Activated CD4-positive, alpha-beta T cell treated with anti-CD3 and anti-CD28 coated beads, Interleukin-2, amount 10 ng/mL, durations not matched to agents 24 days and 14 days (primary cell): Measurements from ENCODE around the gene DDIT4. TPM values are rescaled to one million over a fixed set of nuclear protein-coding genes. Genes with fewer than 3 reads are reported as not detected.

Experiments used
- total RNA-seq: library from RNA; stranded (reverse); gene quantifications from 2 replicates; pipeline ENCODE4 v1.2.3, GENCODE V29; 2022

Gene DDIT4
- total RNA-seq, 1 donor from 2014 or later, result 271 TPM

Other genes starting within 250 kb of the DDIT4 start
- gene SPOCK2, start 185.4 kb upstream of the DDIT4 start, total RNA-seq, result 104 and 106 TPM in 2 replicates
- 73.2 and 74.3 TPM in 2 replicates for gene ANAPC16, start 57.9 kb upstream of the DDIT4 start, total RNA-seq
- gene ASCC1, start 57.6 kb upstream of the DDIT4 start, total RNA-seq, result 33.6 and 34.1 TPM in 2 replicates
- gene DNAJB12, start 81.0 kb downstream of the DDIT4 start, total RNA-seq, result 32.5 and 35.1 TPM in 2 replicates